GM23338 (cell line): ENCODE results near the gene MYORG. TPM values are rescaled to one million over a fixed set of nuclear protein-coding genes. Genes with fewer than 3 reads are reported as not detected.
A peak's percentile ranks its signal among the peaks of the same experiment; 100 is the strongest.

Experiments used
- ATAC-seq: fragments of 200-7000 bp; cut with Tn5 transposase; 3 replicates; pipeline ENCODE4 v1.9.1; 2020
- DNase-seq: peaks from one replicate; pipeline ENCODE4 v3.0.0-alpha.2; 2015; ENCODE audit warnings: low spot score
- H2AFZ ChIP-seq: fragments of 200-600 bp; sonication (generic); 2 replicates; pipeline ENCODE4 v1.8.0; 2016; ENCODE audit warnings: antibody characterized with exemption, mild to moderate bottlenecking, moderate library complexity
- H3F3A ChIP-seq: fragments of 200-600 bp; sonication (generic); replicated peaks from 2 replicates; pipeline ENCODE4 v1.8.0; 2017; ENCODE audit warnings: antibody characterized with exemption, mixed run types, low read depth
- H3K27ac ChIP-seq: fragments of 200-600 bp; sonication (generic); 2 replicates; pipeline ENCODE4 v1.6.1; 2016; ENCODE audit warnings: low read depth
- H3K27me3 ChIP-seq: fragments of 200-600 bp; sonication (generic); 2 replicates; pipeline ENCODE4 v1.8.0; 2016; ENCODE audit warnings: mild to moderate bottlenecking, mixed run types, moderate library complexity; ENCODE audit not compliant: insufficient read depth
- H3K36me3 ChIP-seq: fragments of 200-600 bp; sonication (generic); 2 replicates; pipeline ENCODE4 v1.8.0; 2016; ENCODE audit warnings: mild to moderate bottlenecking; ENCODE audit not compliant: insufficient read depth
- H3K4me1 ChIP-seq: fragments of 200-600 bp; sonication (generic); 2 replicates; pipeline ENCODE4 v1.8.0; 2016; ENCODE audit warnings: mild to moderate bottlenecking, moderate library complexity; ENCODE audit not compliant: insufficient read depth
- H3K4me2 ChIP-seq: fragments of 200-600 bp; sonication (generic); 2 replicates; pipeline ENCODE4 v1.7.1; 2017; ENCODE audit warnings: mixed run types
- H3K4me3 ChIP-seq: fragments of 200-600 bp; sonication (generic); 2 replicates; pipeline ENCODE4 v1.6.1; 2016; ENCODE audit warnings: mixed run types
- H3K79me2 ChIP-seq: fragments of 200-600 bp; sonication (generic); replicated peaks from 2 replicates; pipeline ENCODE4 v1.8.0; 2017; ENCODE audit warnings: mild to moderate bottlenecking; ENCODE audit not compliant: insufficient read depth
- H3K9me2 ChIP-seq: fragments of 200-600 bp; sonication (generic); 2 replicates; pipeline ENCODE4 v1.8.0; 2017; ENCODE audit not compliant: insufficient read depth
- H4K20me1 ChIP-seq: fragments of 200-600 bp; sonication (generic); replicated peaks from 2 replicates; pipeline ENCODE4 v1.8.0; 2017; ENCODE audit warnings: mild to moderate bottlenecking; ENCODE audit not compliant: insufficient read depth
- H3K27ac Mint-ChIP-seq: 2 replicates; pipeline ENCODE4 v1.8.0; 2020; ENCODE audit warnings: inconsistent platforms, mild to moderate bottlenecking, moderate library complexity, mixed read lengths
- H3K27me3 Mint-ChIP-seq: 3 replicates; pipeline ENCODE4 v1.8.0; 2022; ENCODE audit warnings: low read depth, mild to moderate bottlenecking, moderate library complexity, mixed read lengths, inconsistent platforms; ENCODE audit not compliant: insufficient read depth, poor library complexity
- H3K36me3 Mint-ChIP-seq: 3 replicates; pipeline ENCODE4 v1.8.0; 2021; ENCODE audit warnings: low read depth, mild to moderate bottlenecking, inconsistent platforms, moderate library complexity, mixed read lengths
- H3K4me1 Mint-ChIP-seq: 3 replicates; pipeline ENCODE4 v1.8.0; 2020; ENCODE audit warnings: mild to moderate bottlenecking, inconsistent platforms, mixed read lengths
- H3K4me3 Mint-ChIP-seq: 3 replicates; pipeline ENCODE4 v1.8.0; 2021; ENCODE audit warnings: moderate library complexity, mild to moderate bottlenecking, inconsistent platforms, mixed read lengths
- H3K9me3 Mint-ChIP-seq: 3 replicates; pipeline ENCODE4 v1.8.0; 2020; ENCODE audit warnings: moderate library complexity, mild to moderate bottlenecking, inconsistent platforms, mixed read lengths
- CREB1 ChIP-seq: fragments of 250-450 bp; sonication (Bioruptor Pico); IDR thresholded peaks from 2 replicates; pipeline ENCODE4 v1.5.0; 2020; ENCODE audit warnings: low read depth, mild to moderate bottlenecking, moderate library complexity
- EZH2 ChIP-seq: fragments of 200-600 bp; sonication (generic); IDR thresholded peaks from one replicate; pipeline ENCODE4 v1.8.0; 2017; ENCODE audit warnings: antibody characterized with exemption, mild to moderate bottlenecking, low read depth; ENCODE audit not compliant: unreplicated experiment
- EZH2phosphoT487 ChIP-seq: fragments of 200-600 bp; sonication (generic); IDR thresholded peaks from one replicate; pipeline ENCODE4 v1.8.1; 2018; ENCODE audit warnings: antibody characterized with exemption; ENCODE audit not compliant: unreplicated experiment
- JUNB ChIP-seq: IDR thresholded peaks from one replicate; pipeline ENCODE4 v1.6.1; 2016; ENCODE audit warnings: antibody characterized with exemption; ENCODE audit not compliant: unreplicated experiment
- NANOG ChIP-seq: IDR thresholded peaks from 2 replicates; pipeline ENCODE4 v1.6.1; 2016; ENCODE audit warnings: antibody characterized with exemption, borderline replicate concordance
- POLR2AphosphoS5 ChIP-seq: IDR thresholded peaks from 2 replicates; pipeline ENCODE4 v1.6.1; 2016; ENCODE audit warnings: antibody characterized with exemption, low read depth
- REST ChIP-seq: IDR thresholded peaks from one replicate; pipeline ENCODE4 v1.6.1; 2018; ENCODE audit warnings: antibody characterized with exemption; ENCODE audit not compliant: unreplicated experiment
- STAT1 ChIP-seq: IDR thresholded peaks from one replicate; pipeline ENCODE4 v1.6.1; 2016; ENCODE audit warnings: antibody characterized with exemption; ENCODE audit not compliant: unreplicated experiment
- ZNF114 ChIP-seq: fragments of 250-450 bp; sonication (Bioruptor Pico); IDR thresholded peaks from 2 replicates; pipeline ENCODE4 v1.5.0; 2020; ENCODE audit warnings: mild to moderate bottlenecking, moderate library complexity
- ZNF331 ChIP-seq: fragments of 250-450 bp; sonication (Bioruptor Pico); IDR thresholded peaks from 2 replicates; pipeline ENCODE4 v1.5.0; 2020; ENCODE audit warnings: low read depth, mild to moderate bottlenecking, moderate library complexity
- polyA plus RNA-seq: library from polyadenylated mRNA; unstranded; fragments of >200 nt; fragmentation: Nextera tagmentation; extraction: Ambion mirVana; gene quantifications from 2 replicates; pipeline ENCODE4 v1.2.1, GENCODE V29; 2016
- total RNA-seq: library from RNA; depleted of rRNA; stranded (reverse); fragments of >200 nt; shearing (Covaris generic); gene quantifications from 2 replicates; pipeline ENCODE4 v1.2.3, GENCODE V29; 2014
- TF ChIP-seq, protein P1 (sequence below), 2 experiments: fragments of 200-600 bp in 1 of 2; sonication (generic) in 1 of 2; conservative IDR thresholded peaks; 2 replicates each; pipeline versions ENCODE4 v1.5.1 to v1.6.1; 2016 to 2017; ENCODE audit warnings: antibody characterized with exemption in 2 of 2, low read depth in 2 of 2, mild to moderate bottlenecking in 2 of 2, moderate library complexity in 1 of 2
- TF ChIP-seq, protein P2 (sequence below): fragments of 250-450 bp; sonication (Bioruptor Pico); IDR thresholded peaks from 2 replicates; pipeline ENCODE4 v1.5.0; 2020; ENCODE audit warnings: mild to moderate bottlenecking, moderate library complexity
- TF ChIP-seq, protein P3 (sequence below): IDR thresholded peaks from 2 replicates; pipeline ENCODE4 v1.6.1; 2016; ENCODE audit warnings: antibody characterized with exemption

The MYORG gene
- total and polyA plus RNA-seq, 2 experiments from 2014 or later: 1.5 to 7.3 TPM

GRCh38 chr9:34378376-34379060 is 1.8 kb upstream of the MYORG start:
- Histone ChIP-seq H3K4me1 (peaks cover 29% of the 10 kb centered on the region), H3K4me3 (no peak overlapping the region), H4K20me1 (no peaks in the 10 kb centered on the region), H2AFZ (no peak overlapping the region), H3K79me2 (no peaks in the 10 kb centered on the region), H3K36me3 (no peaks in the 10 kb centered on the region), H3K9me2 (no peaks in the 10 kb centered on the region), H3K27ac (no peak overlapping the region), H3F3A (no peaks in the 10 kb centered on the region; the same call in 1 of the 2 replicates), H3K4me2 (no peak overlapping the region), H3K27me3 (peaks cover 51% of the 10 kb centered on the region)
- H3K9me3 Mint-ChIP-seq: no peaks in the 10 kb centered on the region; the same call in 2 of the 3 replicates
- no peak for DNase-seq
- TF ChIP-seq, protein P1, sequence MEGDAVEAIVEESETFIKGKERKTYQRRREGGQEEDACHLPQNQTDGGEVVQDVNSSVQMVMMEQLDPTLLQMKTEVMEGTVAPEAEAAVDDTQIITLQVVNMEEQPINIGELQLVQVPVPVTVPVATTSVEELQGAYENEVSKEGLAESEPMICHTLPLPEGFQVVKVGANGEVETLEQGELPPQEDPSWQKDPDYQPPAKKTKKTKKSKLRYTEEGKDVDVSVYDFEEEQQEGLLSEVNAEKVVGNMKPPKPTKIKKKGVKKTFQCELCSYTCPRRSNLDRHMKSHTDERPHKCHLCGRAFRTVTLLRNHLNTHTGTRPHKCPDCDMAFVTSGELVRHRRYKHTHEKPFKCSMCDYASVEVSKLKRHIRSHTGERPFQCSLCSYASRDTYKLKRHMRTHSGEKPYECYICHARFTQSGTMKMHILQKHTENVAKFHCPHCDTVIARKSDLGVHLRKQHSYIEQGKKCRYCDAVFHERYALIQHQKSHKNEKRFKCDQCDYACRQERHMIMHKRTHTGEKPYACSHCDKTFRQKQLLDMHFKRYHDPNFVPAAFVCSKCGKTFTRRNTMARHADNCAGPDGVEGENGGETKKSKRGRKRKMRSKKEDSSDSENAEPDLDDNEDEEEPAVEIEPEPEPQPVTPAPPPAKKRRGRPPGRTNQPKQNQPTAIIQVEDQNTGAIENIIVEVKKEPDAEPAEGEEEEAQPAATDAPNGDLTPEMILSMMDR (conservative IDR thresholded peaks at IDR 0.05; ENCODE audit: low read depth in 2 of 2): no peak
- TF ChIP-seq POLR2AphosphoS5 (no peak), EZH2phosphoT487 (no peak), CREB1 (CRISPR knock-in tag) (no peak), REST (no peak), ZNF331 (CRISPR knock-in tag) (no peak), STAT1 (no peak), ZNF114 (CRISPR knock-in tag) (no peak), NANOG (no peak), JUNB (no peak), EZH2 (no peak)
- TF ChIP-seq, protein P2, sequence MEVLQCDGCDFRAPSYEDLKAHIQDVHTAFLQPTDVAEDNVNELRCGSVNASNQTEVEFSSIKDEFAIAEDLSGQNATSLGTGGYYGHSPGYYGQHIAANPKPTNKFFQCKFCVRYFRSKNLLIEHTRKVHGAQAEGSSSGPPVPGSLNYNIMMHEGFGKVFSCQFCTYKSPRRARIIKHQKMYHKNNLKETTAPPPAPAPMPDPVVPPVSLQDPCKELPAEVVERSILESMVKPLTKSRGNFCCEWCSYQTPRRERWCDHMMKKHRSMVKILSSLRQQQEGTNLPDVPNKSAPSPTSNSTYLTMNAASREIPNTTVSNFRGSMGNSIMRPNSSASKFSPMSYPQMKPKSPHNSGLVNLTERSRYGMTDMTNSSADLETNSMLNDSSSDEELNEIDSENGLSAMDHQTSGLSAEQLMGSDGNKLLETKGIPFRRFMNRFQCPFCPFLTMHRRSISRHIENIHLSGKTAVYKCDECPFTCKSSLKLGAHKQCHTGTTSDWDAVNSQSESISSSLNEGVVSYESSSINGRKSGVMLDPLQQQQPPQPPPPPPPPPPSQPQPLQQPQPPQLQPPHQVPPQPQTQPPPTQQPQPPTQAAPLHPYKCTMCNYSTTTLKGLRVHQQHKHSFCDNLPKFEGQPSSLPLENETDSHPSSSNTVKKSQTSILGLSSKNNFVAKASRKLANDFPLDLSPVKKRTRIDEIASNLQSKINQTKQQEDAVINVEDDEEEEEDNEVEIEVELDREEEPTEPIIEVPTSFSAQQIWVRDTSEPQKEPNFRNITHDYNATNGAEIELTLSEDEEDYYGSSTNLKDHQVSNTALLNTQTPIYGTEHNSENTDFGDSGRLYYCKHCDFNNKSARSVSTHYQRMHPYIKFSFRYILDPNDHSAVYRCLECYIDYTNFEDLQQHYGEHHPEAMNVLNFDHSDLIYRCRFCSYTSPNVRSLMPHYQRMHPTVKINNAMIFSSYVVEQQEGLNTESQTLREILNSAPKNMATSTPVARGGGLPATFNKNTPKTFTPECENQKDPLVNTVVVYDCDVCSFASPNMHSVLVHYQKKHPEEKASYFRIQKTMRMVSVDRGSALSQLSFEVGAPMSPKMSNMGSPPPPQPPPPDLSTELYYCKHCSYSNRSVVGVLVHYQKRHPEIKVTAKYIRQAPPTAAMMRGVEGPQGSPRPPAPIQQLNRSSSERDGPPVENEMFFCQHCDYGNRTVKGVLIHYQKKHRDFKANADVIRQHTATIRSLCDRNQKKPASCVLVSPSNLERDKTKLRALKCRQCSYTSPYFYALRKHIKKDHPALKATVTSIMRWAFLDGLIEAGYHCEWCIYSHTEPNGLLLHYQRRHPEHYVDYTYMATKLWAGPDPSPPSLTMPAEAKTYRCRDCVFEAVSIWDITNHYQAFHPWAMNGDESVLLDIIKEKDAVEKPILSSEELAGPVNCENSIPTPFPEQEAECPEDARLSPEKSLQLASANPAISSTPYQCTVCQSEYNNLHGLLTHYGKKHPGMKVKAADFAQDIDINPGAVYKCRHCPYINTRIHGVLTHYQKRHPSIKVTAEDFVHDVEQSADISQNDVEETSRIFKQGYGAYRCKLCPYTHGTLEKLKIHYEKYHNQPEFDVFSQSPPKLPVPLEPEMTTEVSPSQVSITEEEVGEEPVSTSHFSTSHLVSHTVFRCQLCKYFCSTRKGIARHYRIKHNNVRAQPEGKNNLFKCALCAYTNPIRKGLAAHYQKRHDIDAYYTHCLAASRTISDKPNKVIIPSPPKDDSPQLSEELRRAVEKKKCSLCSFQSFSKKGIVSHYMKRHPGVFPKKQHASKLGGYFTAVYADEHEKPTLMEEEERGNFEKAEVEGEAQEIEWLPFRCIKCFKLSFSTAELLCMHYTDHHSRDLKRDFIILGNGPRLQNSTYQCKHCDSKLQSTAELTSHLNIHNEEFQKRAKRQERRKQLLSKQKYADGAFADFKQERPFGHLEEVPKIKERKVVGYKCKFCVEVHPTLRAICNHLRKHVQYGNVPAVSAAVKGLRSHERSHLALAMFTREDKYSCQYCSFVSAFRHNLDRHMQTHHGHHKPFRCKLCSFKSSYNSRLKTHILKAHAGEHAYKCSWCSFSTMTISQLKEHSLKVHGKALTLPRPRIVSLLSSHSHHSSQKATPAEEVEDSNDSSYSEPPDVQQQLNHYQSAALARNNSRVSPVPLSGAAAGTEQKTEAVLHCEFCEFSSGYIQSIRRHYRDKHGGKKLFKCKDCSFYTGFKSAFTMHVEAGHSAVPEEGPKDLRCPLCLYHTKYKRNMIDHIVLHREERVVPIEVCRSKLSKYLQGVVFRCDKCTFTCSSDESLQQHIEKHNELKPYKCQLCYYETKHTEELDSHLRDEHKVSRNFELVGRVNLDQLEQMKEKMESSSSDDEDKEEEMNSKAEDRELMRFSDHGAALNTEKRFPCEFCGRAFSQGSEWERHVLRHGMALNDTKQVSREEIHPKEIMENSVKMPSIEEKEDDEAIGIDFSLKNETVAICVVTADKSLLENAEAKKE (CRISPR knock-in tag): no peak
- TF ChIP-seq, protein P3, sequence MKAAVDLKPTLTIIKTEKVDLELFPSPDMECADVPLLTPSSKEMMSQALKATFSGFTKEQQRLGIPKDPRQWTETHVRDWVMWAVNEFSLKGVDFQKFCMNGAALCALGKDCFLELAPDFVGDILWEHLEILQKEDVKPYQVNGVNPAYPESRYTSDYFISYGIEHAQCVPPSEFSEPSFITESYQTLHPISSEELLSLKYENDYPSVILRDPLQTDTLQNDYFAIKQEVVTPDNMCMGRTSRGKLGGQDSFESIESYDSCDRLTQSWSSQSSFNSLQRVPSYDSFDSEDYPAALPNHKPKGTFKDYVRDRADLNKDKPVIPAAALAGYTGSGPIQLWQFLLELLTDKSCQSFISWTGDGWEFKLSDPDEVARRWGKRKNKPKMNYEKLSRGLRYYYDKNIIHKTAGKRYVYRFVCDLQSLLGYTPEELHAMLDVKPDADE: no peak
- ATAC-seq: no peak
- no peak overlapping the region for H3K27ac Mint-ChIP-seq
- H3K36me3 Mint-ChIP-seq: no peaks in the 10 kb centered on the region; the same call in 2 of the 3 replicates
- peak overlapping the region; percentile 8; the same call in 1 of the 3 replicates for H3K4me3 Mint-ChIP-seq
- H3K4me1 Mint-ChIP-seq: peaks cover 31% of the 10 kb centered on the region
- H3K27me3 Mint-ChIP-seq: peaks cover 43% of the 10 kb centered on the region
